ELR (cell line): ENCODE data around the gene PHACTR1.

Source experiments
- DNase-seq: peaks from one replicate; pipeline ENCODE4 v3.0.0-alpha.2; 2015; ENCODE audit warnings: low read depth

PHACTR1 gene

DNA sequence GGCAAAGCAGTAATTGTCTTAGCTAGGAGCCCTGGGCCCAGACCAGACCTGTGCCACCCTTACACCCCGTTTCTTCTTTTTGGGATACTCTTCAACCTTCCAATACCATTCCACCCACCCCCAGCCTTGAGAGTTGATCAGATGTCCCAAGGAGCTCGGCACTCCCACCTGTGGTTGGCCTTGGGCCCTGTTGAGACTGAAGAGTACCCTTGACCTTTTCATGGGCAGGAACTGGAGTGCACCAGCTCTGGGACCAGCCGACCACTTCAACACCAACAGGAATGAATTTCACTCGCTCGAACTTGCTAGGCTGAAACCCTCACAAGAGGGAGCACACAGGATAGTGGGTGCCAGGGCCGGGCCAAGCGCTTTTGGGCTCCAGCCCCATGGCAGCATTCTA, 273.6 kb downstream of the PHACTR1 start:
- DNase-seq, result no peak

DNA sequence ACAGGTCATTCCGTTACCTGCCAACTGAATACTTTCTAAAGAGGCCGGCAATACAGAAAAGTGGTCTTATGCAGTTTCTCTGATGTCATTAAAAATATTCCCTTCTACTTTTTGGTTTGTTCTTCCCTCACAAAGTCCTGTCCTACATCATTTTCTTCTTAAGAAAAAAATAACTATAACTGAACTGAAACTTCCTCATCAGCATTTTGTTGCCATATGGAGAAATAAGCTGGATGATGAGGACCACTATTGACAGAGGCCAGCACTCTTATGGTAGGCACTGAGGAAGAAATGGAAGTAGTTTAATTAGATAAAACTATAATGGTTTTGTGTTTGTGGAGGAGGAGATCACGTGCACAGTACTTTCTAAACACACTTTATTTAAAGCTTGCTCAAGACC, 274.9 kb downstream of the PHACTR1 start:
- no peak for DNase-seq

GRCh38 chr6:12992770-12993169, 276.2 kb downstream of the PHACTR1 start:
- DNase-seq, result no peak

GRCh38 chr6:12993283-12993898, 276.8 kb downstream of the PHACTR1 start:
- no peak for DNase-seq

DNA sequence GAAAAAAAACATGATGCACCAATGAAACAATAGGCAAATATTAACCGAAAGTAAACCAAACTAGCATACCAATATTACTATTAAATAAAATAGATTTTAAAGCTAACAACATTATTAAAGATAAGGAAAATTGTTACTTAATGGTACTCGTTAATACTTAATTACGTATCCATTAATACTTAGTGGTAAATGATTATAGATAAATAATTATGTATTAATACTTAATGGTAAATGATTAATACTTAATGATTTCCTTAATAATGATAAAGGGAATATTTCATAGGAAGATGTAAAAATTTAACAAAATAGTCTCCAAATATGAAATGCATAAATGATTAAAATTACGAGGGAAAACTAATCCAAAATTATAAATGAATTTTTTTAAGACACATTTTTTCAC, 278.9 kb downstream of the PHACTR1 start:
- DNase-seq, result no peak

DNA sequence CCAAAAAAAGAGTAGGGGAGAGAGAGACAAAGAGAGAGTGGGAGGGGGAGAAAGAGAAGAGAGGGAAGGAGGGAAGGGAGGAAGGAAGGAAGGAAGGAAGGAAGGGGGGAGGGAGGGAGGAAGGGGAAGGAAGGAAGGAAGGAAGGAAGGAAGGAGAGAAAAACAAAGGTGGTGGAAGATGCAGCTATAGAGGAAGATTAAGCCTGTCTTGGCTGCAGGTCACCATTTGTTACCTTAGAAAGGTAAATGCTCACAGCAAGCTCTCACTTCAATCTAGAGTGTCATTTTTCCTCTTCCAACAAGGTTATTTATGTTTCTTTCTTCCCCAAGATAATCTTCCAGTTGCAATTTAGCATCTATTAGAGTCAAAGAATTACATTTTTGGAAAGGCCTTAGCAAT, 284.0 kb downstream of the PHACTR1 start:
- no peak for DNase-seq

- DNase-seq, result peak; percentile 29
Measured at GRCh38 chr6:13001927-13002326, 285.4 kb downstream of the PHACTR1 start.

GRCh38 chr6:13004601-13005000, 288.0 kb downstream of the PHACTR1 start:
- DNase-seq, result no peak

DNA sequence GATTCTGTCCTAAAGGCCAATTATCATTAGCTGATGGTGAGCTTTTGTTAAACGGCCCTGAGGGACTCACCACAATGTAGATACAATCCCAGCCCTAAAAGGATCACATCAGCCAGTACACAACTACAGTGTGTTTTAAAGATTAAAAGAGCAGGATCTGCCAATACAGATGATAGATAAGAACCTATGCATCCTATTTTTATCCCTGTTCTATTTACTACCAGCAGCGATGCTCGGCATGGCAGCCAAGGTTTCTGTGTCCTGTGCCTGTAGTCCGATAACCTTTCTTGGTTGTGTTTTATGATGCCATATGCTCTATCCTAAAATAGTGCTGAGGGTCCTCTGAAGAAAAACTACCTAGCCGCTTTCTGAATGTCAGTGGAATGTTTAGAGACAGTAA, 289.4 kb downstream of the PHACTR1 start:
- no peak for DNase-seq

- DNase-seq, result peak; percentile 87
Measured at GRCh38 chr6:13006578-13007300, 290.2 kb downstream of the PHACTR1 start.

DNA sequence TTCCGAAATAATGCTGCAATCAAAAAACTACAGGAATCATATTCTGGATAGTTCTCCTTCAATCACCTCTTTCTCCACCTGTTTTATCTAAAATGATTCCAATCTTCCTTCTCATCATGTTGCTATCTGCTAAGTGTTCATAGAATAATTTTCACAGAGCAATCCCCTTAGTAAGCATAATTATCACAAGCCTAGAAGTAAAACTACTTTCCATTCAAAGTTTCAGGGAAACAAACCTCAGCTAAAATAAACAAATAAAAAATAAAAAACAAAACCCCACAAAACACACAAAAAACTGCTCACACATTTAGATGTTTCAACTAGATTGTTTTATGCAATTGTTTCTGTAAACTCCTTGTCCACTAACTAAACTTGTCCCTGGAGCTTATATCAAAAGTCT, 291.2 kb downstream of the PHACTR1 start:
- no peak for DNase-seq

DNA sequence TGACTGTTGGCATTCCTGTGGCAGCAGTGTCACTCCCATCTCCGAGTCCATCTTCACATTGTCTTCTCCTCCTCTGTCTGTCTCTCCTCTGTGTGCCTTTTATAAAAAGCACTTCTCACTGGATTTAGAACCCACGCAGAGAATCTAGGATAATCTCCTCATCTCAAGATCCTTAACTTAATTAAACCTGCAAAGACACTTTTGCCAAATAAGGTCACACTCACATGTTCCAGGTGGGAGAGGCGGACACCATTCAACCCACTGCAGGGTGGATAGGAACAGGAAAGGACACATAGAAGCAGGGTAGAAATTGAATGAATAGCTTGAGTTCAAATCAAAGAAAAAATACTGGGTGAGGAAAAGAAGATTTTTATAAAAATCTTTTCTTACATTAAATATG, 292.5 kb downstream of the PHACTR1 start:
- DNase-seq, result no peak

- DNase-seq, result no peak
Measured at GRCh38 chr6:13009461-13009860, 292.9 kb downstream of the PHACTR1 start.

DNA sequence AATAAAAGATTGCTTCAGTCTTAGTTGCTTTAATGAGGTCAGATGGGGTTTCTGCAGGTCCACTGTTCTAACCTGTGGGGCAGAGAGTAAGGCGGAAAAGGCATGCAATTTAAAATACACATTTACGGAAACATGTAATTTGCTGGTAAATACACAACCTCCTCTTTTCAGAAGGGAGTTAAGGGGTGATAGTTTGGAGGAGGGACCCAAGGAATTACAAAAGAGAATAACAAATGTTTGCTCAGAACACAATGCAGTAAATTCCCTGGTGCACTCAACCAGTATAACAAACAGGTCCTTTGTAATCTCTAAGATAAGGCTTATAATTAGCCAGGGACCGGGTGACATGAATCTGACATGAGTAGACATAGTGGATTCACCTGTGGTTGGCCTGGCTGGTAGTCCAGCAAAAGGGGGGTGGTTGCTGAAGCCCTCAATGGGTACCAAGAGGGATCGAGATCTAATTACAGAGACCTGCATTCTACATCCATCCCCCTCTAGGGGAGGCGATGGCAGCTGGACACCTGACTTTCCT, 295.1 kb downstream of the PHACTR1 start:
- no peak for DNase-seq

GRCh38 chr6:13012296-13012695, 295.7 kb downstream of the PHACTR1 start:
- DNase-seq, result no peak

GRCh38 chr6:13012977-13013680, 296.6 kb downstream of the PHACTR1 start:
- peak; percentile 35 for DNase-seq

- peak; percentile 25 for DNase-seq
Measured at GRCh38 chr6:13013681-13014503, 297.3 kb downstream of the PHACTR1 start.

DNA sequence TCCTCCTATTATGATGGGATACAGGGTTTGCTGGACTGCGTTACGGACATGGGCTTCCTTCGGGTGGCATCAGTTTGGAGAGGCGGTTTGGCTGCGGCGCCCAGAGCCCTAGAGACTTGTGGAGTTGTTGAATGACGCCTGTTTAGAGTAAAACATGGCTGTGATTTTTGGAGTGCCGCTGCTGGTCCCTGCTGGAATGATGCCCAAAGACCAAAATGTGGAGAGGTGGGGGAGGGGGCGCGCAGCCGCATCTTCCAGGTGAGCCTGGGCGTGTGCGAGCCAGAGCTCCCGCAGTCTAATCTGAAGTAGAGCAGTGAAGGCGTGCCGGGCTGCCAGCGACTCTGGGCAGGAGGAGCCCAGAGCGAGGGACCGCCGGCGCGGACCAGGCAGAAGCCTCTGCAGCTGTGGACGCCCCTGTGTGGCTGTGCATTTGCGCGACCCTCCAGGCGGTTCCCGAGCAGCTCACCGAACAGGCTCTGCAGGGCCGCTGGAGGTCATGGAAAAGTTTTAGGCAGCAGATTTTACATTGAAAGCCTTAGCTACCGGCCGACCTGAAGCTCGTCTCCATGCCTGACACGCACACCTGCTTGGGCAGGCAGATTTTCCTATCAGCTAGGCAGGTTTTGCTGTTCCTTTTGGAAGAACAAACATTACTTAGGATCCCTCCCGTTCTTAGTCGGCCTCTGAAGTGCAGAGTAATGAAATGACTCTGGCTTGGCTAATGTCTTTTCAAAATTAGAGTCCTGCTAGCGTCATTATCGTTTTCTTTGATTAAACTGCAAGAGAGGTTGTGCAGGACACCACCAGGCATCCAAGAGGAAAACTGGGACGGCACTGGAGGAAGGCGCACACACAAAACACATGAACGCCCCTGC, 298.2 kb downstream of the PHACTR1 start:
- no peak for DNase-seq

GRCh38 chr6:13015379-13015681, 298.8 kb downstream of the PHACTR1 start:
- no peak for DNase-seq

DNA sequence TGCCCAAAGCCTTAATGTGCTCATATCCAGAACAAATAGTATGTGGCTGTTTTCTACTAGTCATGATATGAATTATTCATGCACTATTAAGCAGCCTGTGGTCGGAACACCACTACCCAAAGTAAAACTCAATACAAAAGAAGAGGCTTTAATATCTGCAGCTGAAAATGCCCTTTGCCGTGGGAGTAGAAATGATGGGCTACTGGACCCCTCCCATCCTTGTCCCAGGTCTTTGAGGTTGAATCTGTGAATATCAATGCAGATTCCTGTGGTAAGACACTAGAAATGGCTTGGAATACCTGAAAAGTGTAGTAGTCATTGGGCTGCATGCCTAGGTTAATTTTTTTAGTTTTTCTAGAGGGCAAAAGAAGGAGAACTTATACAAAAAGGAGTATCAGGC, 308.0 kb downstream of the PHACTR1 start:
- no peak for DNase-seq

DNA sequence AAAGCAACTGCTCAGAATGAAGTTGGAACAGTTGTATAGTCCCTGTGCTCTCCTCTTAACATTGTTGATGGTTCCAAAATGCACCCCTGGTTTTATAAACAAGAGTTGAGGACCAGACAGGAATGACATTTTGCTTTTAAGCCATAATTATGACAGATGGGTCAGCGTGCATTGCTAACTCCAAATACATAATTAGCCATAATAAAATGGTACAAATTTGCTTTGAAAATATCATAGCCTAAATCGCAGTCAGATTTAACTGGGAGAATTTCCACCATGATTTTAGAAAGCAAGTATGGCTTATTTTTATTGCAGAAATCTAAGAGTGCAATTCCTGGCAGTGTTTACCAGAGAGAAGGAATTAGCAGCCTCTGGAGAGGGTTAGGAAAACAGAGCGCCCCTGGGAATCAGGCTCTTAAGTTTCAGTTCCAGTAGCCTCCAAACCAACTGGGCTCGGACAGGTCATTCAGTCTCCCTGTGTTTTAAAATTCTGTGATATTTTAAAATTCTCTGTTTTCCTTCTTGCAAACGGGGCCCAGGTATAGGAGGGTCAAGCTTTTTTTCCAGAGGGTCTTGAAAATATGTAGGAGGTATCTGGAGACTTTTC, 309.4 kb downstream of the PHACTR1 start:
- DNase-seq, result no peak
